Peyer's patch (tissue), 4 donors: ENCODE measurements around the gene CREB3L2. TPM values are rescaled to one million over a fixed set of nuclear protein-coding genes. Genes with fewer than 3 reads are reported as not detected.

Experiments used
- DNase-seq, 3 donors: peaks; one replicate each; pipeline ENCODE4 v3.0.0-alpha.2; 2017 to 2019
- H3K27ac ChIP-seq, 4 donors: fragments of 200-600 bp; sonication (generic); one replicate each; pipeline ENCODE4 v1.5.1; 2016 to 2019
- H3K27me3 ChIP-seq, 2 donors: fragments of 200-600 bp; sonication (generic); one replicate each; pipeline ENCODE4 v1.5.1; 2019
- H3K36me3 ChIP-seq, 3 donors: fragments of 200-600 bp; sonication (generic); one replicate each; pipeline ENCODE4 v1.5.1; 2016 to 2019
- H3K4me1 ChIP-seq, 4 donors: fragments of 200-600 bp; sonication (generic); one replicate each; pipeline ENCODE4 v1.5.1; 2016 to 2019
- H3K4me3 ChIP-seq, 4 donors: fragments of 200-600 bp; sonication (generic); 1 replicate in 3 of 4; 2 replicates in 1 of 4; pipeline ENCODE4 v1.5.1; 2016 to 2019; ENCODE audit warnings: mild to moderate bottlenecking in 1 of 4
- H3K9me3 ChIP-seq, 4 donors: fragments of 200-600 bp; sonication (generic); one replicate each; pipeline ENCODE4 v1.5.1; 2016 to 2019; ENCODE audit warnings: mild to moderate bottlenecking in 1 of 4
- CTCF ChIP-seq, 6 experiments: fragments of 450-650 bp in 4 of 6; fragments of 200-600 bp in 2 of 6; sonication (generic) in 1 of 6; IDR thresholded peaks; one replicate each; pipeline ENCODE4 v1.5.1; 2017 to 2019; ENCODE audit warnings: antibody characterized with exemption in 6 of 6, mild to moderate bottlenecking in 3 of 6, moderate library complexity in 1 of 6
- POLR2A ChIP-seq, 2 donors: fragments of 450-650 bp; IDR thresholded peaks; one replicate each; pipeline ENCODE4 v1.5.1; 2017; ENCODE audit warnings: antibody characterized with exemption in 2 of 2, mild to moderate bottlenecking in 2 of 2, moderate library complexity in 2 of 2
- total RNA-seq, 4 donors: library from RNA; depleted of rRNA; stranded (reverse); fragments of >200 nt; gene quantifications; one replicate each; pipeline ENCODE4 v1.1.0, GENCODE V29; 2016

CREB3L2 gene
- total RNA-seq, 4 donors from 2014 or later: 20.6 to 42.7 (median 33.6) TPM

GRCh38 chr7:137919987-137920386 is 81.9 kb downstream of the CREB3L2 start:
- DNase-seq: no peak
- H3K27me3 ChIP-seq: no peaks in the 10 kb centered on the region
- no peaks in the 10 kb centered on the region for H3K9me3 ChIP-seq
- H3K36me3 ChIP-seq: peaks cover 0 to 15% (median 0%) of the 10 kb centered on the region in 3 donors
- H3K4me3 ChIP-seq: no peak overlapping the region
- H3K4me1 ChIP-seq: peaks cover 0 to 10% (median 0%) of the 10 kb centered on the region in 4 donors
- peak overlapping the region in 1 of 4 donors; percentile 20 for H3K27ac ChIP-seq
- TF ChIP-seq CTCF (IDR thresholded peaks at IDR 0.05) (no peak), POLR2A (IDR thresholded peaks at IDR 0.05) (no peak)

GRCh38 chr7:137916980-137917645 is 84.8 kb downstream of the CREB3L2 start:
- TF ChIP-seq POLR2A (IDR thresholded peaks at IDR 0.05): no peak
- TF ChIP-seq CTCF (IDR thresholded peaks at IDR 0.05): no peak
- H3K9me3 ChIP-seq: no peaks in the 10 kb centered on the region
- H3K27ac ChIP-seq: no peak overlapping the region
- H3K4me3 ChIP-seq: no peak overlapping the region
- peaks cover 0 to 38% (median 0%) of the 10 kb centered on the region in 3 donors for H3K36me3 ChIP-seq
- H3K27me3 ChIP-seq: no peaks in the 10 kb centered on the region
- peaks cover 0 to 10% (median 0%) of the 10 kb centered on the region in 4 donors for H3K4me1 ChIP-seq
- DNase-seq: no peak

GRCh38 chr7:137916564-137916963 is 85.3 kb downstream of the CREB3L2 start:
- no peak overlapping the region for H3K4me3 ChIP-seq
- H3K27me3 ChIP-seq: no peaks in the 10 kb centered on the region
- H3K36me3 ChIP-seq: peaks cover 0 to 43% (median 0%) of the 10 kb centered on the region in 3 donors
- no peak for DNase-seq
- H3K4me1 ChIP-seq: peaks cover 0 to 7% (median 0%) of the 10 kb centered on the region in 4 donors
- no peaks in the 10 kb centered on the region for H3K9me3 ChIP-seq
- no peak overlapping the region for H3K27ac ChIP-seq
- TF ChIP-seq CTCF (IDR thresholded peaks at IDR 0.05): no peak
- no peak for TF ChIP-seq POLR2A (IDR thresholded peaks at IDR 0.05)

GRCh38 chr7:137915266-137915665 is 86.6 kb downstream of the CREB3L2 start:
- no peak for TF ChIP-seq POLR2A (IDR thresholded peaks at IDR 0.05)
- TF ChIP-seq CTCF (IDR thresholded peaks at IDR 0.05): no peak
- H3K27ac ChIP-seq: no peak overlapping the region
- no peaks in the 10 kb centered on the region for H3K9me3 ChIP-seq
- peaks cover 0 to 56% (median 0%) of the 10 kb centered on the region in 3 donors for H3K36me3 ChIP-seq
- H3K4me1 ChIP-seq: no peaks in the 10 kb centered on the region
- H3K27me3 ChIP-seq: no peaks in the 10 kb centered on the region
- no peak overlapping the region for H3K4me3 ChIP-seq
- DNase-seq: no peak

- DNase-seq: no peak
- Histone ChIP-seq H3K36me3 (peaks cover 0 to 69% (median 0%) of the 10 kb centered on the region in 3 donors), H3K4me1 (no peaks in the 10 kb centered on the region), H3K9me3 (no peaks in the 10 kb centered on the region), H3K27ac (no peak overlapping the region), H3K4me3 (no peak overlapping the region), H3K27me3 (no peaks in the 10 kb centered on the region)
- TF ChIP-seq POLR2A (IDR thresholded peaks at IDR 0.05) (no peak), CTCF (IDR thresholded peaks at IDR 0.05) (no peak)
These were observed 87.9 kb downstream of the CREB3L2 start for GRCh38 chr7:137913985-137914384.
